ENCODE measurements around the gene EWSR1. TPM values are rescaled to one million over a fixed set of nuclear protein-coding genes. Genes with fewer than 3 reads are reported as not detected.

Gene EWSR1
- total RNA-seq, 2 experiments from 2014 or later, result 336 to 408 TPM

- CTCF ChIA-PET, result interaction anchor here (1.4 to 2.8 kb wide), 3 partner anchors 8 to 66 kb away, joined by 4 to 9 read pairs (median 9); no protein-coding TSS in a partner anchor
- no peaks in the 10 kb centered on the region for H3K27me3 Mint-ChIP-seq
- H3K4me1 Mint-ChIP-seq, result peaks cover 49% of the 10 kb centered on the region
- peak overlapping the region; percentile 91 for H3K4me3 Mint-ChIP-seq
- peaks cover 55% of the 10 kb centered on the region for H3K36me3 Mint-ChIP-seq
- peak overlapping the region; percentile 100 for H3K27ac Mint-ChIP-seq
- ATAC-seq, result peak; percentile 26
- no peaks in the 10 kb centered on the region for H3K9me3 Mint-ChIP-seq (ENCODE audit: low read depth)
- DNase-seq, result peak; percentile 61
Measured at GRCh38 chr22:29268511-29269229, 602 bp downstream of the EWSR1 start.

GRCh38 chr22:29269230-29269604 lies 1.1 kb downstream of the EWSR1 start:
- Mint-ChIP-seq H3K4me1 (peaks cover 49% of the 10 kb centered on the region), H3K27me3 (no peaks in the 10 kb centered on the region), H3K27ac (peak overlapping the region; percentile 100), H3K36me3 (peaks cover 60% of the 10 kb centered on the region), H3K9me3 (ENCODE audit: low read depth) (no peaks in the 10 kb centered on the region), H3K4me3 (peak overlapping the region; percentile 91)
- no peak for ATAC-seq
- CTCF ChIA-PET, result interaction anchor here (1.4 kb wide), 1 partner anchor 10 kb away, joined by 3 read pairs; no protein-coding TSS in a partner anchor
- no peak for DNase-seq

GRCh38 chr22:29269731-29270474 lies 1.8 kb downstream of the EWSR1 start:
- DNase-seq (peak; percentile 55), ATAC-seq (no peak)
- peak overlapping the region; percentile 100 for H3K27ac Mint-ChIP-seq
- peaks cover 62% of the 10 kb centered on the region for H3K36me3 Mint-ChIP-seq
- H3K4me1 Mint-ChIP-seq, result peaks cover 53% of the 10 kb centered on the region
- H3K9me3 Mint-ChIP-seq (ENCODE audit: low read depth), result no peaks in the 10 kb centered on the region
- no peaks in the 10 kb centered on the region for H3K27me3 Mint-ChIP-seq
- CTCF ChIA-PET, result interaction anchor here (0.8 to 1.4 kb wide), 3 partner anchors 10 to 44 kb away, joined by 3 read pairs; no protein-coding TSS in a partner anchor
- peak overlapping the region; percentile 91 for H3K4me3 Mint-ChIP-seq

DNA sequence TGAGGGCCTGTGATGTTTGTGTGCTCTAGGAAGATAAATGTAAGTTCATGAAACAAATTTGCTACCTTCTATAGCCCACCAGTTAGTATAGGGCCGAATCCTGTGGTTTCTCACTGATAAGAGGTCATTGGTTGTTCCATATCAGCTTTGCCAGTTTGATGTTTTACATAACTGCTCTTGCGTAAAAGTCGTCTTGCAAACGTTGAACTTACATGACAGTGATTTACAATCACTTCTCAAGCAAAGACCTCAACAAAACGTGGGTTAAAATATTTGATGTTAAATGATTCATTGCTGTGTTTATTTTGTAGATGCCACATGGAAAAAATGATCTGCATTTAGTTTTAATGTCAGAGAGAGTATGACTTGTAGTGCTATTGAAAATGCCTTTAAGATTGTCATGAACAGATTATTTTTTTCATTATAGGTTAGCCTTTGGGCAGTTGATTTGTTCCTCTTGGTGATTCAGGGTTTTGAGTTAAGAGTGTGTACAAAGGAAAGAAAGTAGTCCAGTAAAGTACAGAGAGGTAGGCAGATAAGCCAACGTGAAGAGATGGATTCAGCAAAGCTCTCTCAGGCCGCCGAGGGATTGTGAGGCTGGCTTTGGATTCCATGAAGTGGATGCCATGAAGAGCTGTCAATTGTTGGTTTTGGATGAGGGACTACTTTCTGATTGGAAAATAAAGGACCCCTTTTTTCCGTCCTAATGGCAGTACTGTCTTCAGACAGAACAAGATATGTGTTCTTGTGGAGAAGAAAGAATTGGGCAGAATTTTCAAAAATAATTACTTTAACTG lies 2.6 kb downstream of the EWSR1 start:
- DNase-seq (no peak), ATAC-seq (no peak)
- H3K36me3 Mint-ChIP-seq, result peaks cover 68% of the 10 kb centered on the region
- H3K4me3 Mint-ChIP-seq, result peak overlapping the region; percentile 91
- H3K4me1 Mint-ChIP-seq, result peaks cover 59% of the 10 kb centered on the region
- no peaks in the 10 kb centered on the region for H3K9me3 Mint-ChIP-seq (ENCODE audit: low read depth)
- H3K27me3 Mint-ChIP-seq, result no peaks in the 10 kb centered on the region
- peak overlapping the region; percentile 100 for H3K27ac Mint-ChIP-seq
- CTCF ChIA-PET, result interaction anchor here (0.8 to 1.4 kb wide), 4 partner anchors 9 to 44 kb away, joined by 3 read pairs; no protein-coding TSS in a partner anchor

- Mint-ChIP-seq H3K27me3 (no peaks in the 10 kb centered on the region), H3K4me3 (no peak overlapping the region), H3K4me1 (peaks cover 62% of the 10 kb centered on the region), H3K9me3 (ENCODE audit: low read depth) (no peaks in the 10 kb centered on the region), H3K27ac (no peak overlapping the region), H3K36me3 (peaks cover 82% of the 10 kb centered on the region)
- CTCF ChIA-PET, result interaction anchor here (1.2 kb wide), 1 partner anchor 27 kb away, joined by 3 read pairs; no protein-coding TSS in a partner anchor
- DNase-seq, result no peak
- no peak for ATAC-seq
Measured at GRCh38 chr22:29272624-29273023, 4.6 kb downstream of the EWSR1 start.

- no peaks in the 10 kb centered on the region for H3K27me3 Mint-ChIP-seq
- ATAC-seq (no peak), DNase-seq (no peak)
- H3K9me3 Mint-ChIP-seq (ENCODE audit: low read depth), result no peaks in the 10 kb centered on the region
- no peak overlapping the region for H3K27ac Mint-ChIP-seq
- peaks cover 85% of the 10 kb centered on the region for H3K36me3 Mint-ChIP-seq
- peaks cover 63% of the 10 kb centered on the region for H3K4me1 Mint-ChIP-seq
- no peak overlapping the region for H3K4me3 Mint-ChIP-seq
- CTCF ChIA-PET, result interaction anchor here (0.6 kb wide), 1 partner anchor 30 kb away, joined by 3 read pairs; no protein-coding TSS in a partner anchor
Measured at GRCh38 chr22:29275167-29275566, 7.1 kb downstream of the EWSR1 start.

- no peak for DNase-seq
- Mint-ChIP-seq H3K27ac (no peak overlapping the region), H3K27me3 (no peaks in the 10 kb centered on the region), H3K4me1 (peaks cover 57% of the 10 kb centered on the region), H3K9me3 (ENCODE audit: low read depth) (no peaks in the 10 kb centered on the region), H3K4me3 (no peak overlapping the region), H3K36me3 (peaks cover 82% of the 10 kb centered on the region)
- CTCF ChIA-PET, result interaction anchor here (1.0 to 1.5 kb wide), 2 partner anchors 8 to 28 kb away, joined by 3 to 4 read pairs; partner anchors contain the start of genes EWSR1 and RHBDD3
- ATAC-seq, result no peak
Measured at GRCh38 chr22:29275819-29276565, 7.9 kb downstream of the EWSR1 start.

DNA sequence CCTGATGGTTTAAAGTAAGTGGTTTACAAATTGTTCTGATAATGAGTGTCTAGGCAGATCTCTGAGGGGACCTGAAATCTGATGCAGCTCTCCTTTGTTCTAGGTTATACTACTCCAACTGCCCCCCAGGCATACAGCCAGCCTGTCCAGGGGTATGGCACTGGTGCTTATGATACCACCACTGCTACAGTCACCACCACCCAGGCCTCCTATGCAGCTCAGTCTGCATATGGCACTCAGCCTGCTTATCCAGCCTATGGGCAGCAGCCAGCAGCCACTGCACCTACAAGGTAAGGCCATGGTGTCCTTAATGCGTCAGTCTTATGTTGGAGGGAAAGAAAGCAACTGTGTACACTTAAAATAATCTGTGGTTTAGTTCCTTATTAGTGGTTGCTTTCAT lies 9.9 kb downstream of the EWSR1 start:
- Mint-ChIP-seq H3K9me3 (ENCODE audit: low read depth) (no peaks in the 10 kb centered on the region), H3K4me1 (peaks cover 39% of the 10 kb centered on the region), H3K36me3 (peaks cover 82% of the 10 kb centered on the region), H3K4me3 (no peak overlapping the region), H3K27me3 (no peaks in the 10 kb centered on the region), H3K27ac (no peak overlapping the region)
- CTCF ChIA-PET, result interaction anchor here (0.7 kb wide), 2 partner anchors 11 to 29 kb away, joined by 3 read pairs; partner anchors contain the start of gene GAS2L1
- no peak for DNase-seq
- ATAC-seq, result no peak

DNA sequence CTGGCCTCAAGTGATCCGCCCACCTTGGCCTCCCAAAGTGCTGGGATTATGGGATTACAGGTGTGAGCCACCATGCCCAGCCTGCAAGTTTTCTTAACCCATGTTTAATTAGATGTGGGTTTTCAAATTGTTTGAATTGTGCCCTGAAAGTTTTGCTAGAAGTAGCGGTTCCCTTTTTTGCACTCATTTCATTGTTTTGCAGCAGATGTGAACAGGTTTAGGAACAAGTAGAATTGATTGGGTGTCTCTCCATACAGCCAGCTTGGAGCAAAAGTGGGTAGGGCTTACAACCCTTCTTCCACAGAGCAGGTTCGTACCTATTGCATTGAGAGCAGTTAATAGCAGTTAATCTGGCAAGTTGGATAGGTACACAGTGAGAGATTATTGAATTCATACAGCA lies 16.1 kb downstream of the EWSR1 start:
- H3K27ac Mint-ChIP-seq, result no peak overlapping the region
- no peak overlapping the region for H3K4me3 Mint-ChIP-seq
- CTCF ChIA-PET, result no interaction called here
- ATAC-seq (no peak), DNase-seq (no peak)
- peaks cover 12% of the 10 kb centered on the region for H3K4me1 Mint-ChIP-seq
- no peaks in the 10 kb centered on the region for H3K9me3 Mint-ChIP-seq (ENCODE audit: low read depth)
- no peaks in the 10 kb centered on the region for H3K27me3 Mint-ChIP-seq
- peaks cover 71% of the 10 kb centered on the region for H3K36me3 Mint-ChIP-seq

DNA sequence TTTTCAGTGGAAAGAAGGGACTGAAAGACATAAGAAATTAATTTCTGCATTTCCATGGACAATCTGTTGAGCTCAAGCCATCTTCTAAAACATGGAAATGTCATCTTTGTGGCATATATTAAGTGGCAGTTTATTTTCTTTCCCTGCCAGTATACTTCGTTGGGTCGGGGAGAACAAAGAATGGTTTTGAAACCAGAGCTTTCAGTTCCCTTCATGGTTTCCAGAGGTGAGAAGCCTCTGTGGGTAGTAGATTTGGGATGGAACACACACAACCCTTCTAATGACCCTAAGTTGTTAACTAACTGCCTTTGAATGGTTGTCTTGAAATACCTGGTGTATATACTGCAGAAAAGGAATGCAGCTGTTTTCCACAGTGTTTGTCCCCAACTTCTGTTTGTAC lies 20.8 kb downstream of the EWSR1 start:
- CTCF ChIA-PET, result interaction anchor here (0.7 to 1.5 kb wide), 3 partner anchors 10 to 24 kb away, joined by 3 to 4 read pairs (median 3); no protein-coding TSS in a partner anchor
- Mint-ChIP-seq H3K4me3 (no peak overlapping the region), H3K4me1 (peaks cover 8% of the 10 kb centered on the region), H3K27me3 (no peaks in the 10 kb centered on the region), H3K36me3 (peaks cover 67% of the 10 kb centered on the region), H3K27ac (no peak overlapping the region), H3K9me3 (ENCODE audit: low read depth) (no peaks in the 10 kb centered on the region)
- no peak for ATAC-seq
- DNase-seq, result no peak

DNA sequence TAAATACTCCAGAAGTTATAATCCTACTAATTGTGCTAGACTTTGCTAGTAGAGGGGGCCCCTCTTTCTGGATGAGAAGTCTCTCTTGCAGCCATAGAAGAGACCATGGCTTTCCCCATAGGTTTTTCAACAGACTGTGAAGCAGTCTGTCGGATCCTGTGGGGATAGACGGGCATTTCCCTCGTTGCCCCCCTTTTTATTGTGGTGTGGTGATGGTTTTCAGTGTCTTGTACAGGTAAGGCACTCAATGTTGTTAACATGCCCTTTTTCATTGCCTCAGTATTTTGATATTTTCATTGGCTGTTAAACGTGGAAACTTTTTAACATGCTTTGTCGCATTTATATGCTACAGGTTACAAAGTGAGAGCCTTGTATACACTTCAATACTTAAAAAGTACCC lies 22.0 kb downstream of the EWSR1 start:
- CTCF ChIA-PET, result no interaction called here
- Mint-ChIP-seq H3K4me1 (peaks cover 6% of the 10 kb centered on the region), H3K9me3 (ENCODE audit: low read depth) (no peaks in the 10 kb centered on the region), H3K27me3 (no peaks in the 10 kb centered on the region), H3K27ac (no peak overlapping the region), H3K36me3 (peaks cover 66% of the 10 kb centered on the region), H3K4me3 (no peak overlapping the region)
- ATAC-seq, result no peak
- no peak for DNase-seq

DNA sequence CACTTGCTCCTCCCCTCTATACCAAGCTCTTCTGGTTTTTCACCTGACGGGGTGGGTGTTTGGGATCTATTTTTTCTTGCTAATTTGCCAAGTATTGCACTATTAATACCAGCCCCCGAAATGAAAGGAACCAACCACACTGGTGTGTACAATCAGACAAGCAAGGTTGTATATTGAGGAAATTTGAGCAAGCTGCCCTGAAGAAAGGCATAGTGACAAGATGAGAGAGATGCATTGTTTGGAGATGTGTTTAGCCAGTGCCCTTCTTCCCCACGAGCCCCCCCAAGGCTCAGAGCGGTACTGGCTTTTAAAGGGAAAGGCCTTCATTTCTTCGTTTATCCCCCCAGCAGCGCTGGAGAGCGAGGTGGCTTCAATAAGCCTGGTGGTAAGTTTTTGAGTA lies 23.1 kb downstream of the EWSR1 start:
- no peaks in the 10 kb centered on the region for H3K9me3 Mint-ChIP-seq (ENCODE audit: low read depth)
- CTCF ChIA-PET, result no interaction called here
- no peaks in the 10 kb centered on the region for H3K27me3 Mint-ChIP-seq
- peaks cover 67% of the 10 kb centered on the region for H3K36me3 Mint-ChIP-seq
- H3K4me3 Mint-ChIP-seq, result no peak overlapping the region
- DNase-seq, result no peak
- peaks cover 6% of the 10 kb centered on the region for H3K4me1 Mint-ChIP-seq
- H3K27ac Mint-ChIP-seq, result no peak overlapping the region
- ATAC-seq, result no peak
